ENCODE results near the gene NRG2. TPM values are rescaled to one million over a fixed set of nuclear protein-coding genes. Genes with fewer than 3 reads are reported as not detected.

Gene NRG2
- total RNA-seq, 1 donor from 2014 or later = 0.81 TPM

DNA sequence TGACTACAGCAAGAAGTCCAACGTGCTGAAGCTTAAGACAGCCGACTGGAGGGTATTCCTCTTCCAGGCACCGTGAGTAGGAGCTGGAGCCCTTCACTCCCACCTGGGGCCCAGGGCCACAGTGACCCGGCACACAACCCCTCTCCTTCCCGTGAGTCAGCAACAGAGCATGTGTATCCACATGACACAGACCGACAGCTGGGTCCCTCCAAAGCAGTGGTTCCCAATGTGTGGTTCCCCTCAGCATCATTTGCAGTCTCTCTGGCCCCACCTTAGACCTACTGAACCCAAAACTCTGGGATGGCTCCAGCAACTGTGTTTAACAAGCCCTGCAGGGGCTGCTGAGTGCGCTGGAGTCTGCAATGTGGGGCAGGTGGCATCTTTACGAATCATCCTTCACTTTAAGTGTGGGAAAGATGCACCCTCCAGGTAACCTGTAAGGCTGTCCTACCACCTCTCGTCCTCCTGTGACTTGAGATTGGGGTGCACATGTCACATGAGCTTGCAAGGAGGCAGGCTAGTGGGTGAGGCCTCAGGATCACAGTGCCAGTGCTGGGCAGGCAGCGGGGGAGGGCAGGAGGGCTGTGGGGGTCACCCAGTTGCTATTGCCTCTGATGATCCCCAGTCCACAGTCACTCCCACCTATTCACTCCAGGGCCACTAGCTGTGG lies 205.3 kb downstream of the NRG2 start:
- Mint-ChIP-seq H3K9me3 (ENCODE audit: unreplicated experiment) (peaks cover 2% of the 10 kb centered on the region), H3K36me3 (ENCODE audit: unreplicated experiment) (no peaks in the 10 kb centered on the region), H3K27ac (ENCODE audit: unreplicated experiment) (no peak overlapping the region), H3K27me3 (ENCODE audit: unreplicated experiment) (peaks cover 13% of the 10 kb centered on the region), H3K4me3 (ENCODE audit: unreplicated experiment) (no peak overlapping the region), H3K4me1 (ENCODE audit: low read depth, unreplicated experiment) (no peaks in the 10 kb centered on the region)
- DNase-seq = no peak
- TF ChIP-seq, protein P1, sequence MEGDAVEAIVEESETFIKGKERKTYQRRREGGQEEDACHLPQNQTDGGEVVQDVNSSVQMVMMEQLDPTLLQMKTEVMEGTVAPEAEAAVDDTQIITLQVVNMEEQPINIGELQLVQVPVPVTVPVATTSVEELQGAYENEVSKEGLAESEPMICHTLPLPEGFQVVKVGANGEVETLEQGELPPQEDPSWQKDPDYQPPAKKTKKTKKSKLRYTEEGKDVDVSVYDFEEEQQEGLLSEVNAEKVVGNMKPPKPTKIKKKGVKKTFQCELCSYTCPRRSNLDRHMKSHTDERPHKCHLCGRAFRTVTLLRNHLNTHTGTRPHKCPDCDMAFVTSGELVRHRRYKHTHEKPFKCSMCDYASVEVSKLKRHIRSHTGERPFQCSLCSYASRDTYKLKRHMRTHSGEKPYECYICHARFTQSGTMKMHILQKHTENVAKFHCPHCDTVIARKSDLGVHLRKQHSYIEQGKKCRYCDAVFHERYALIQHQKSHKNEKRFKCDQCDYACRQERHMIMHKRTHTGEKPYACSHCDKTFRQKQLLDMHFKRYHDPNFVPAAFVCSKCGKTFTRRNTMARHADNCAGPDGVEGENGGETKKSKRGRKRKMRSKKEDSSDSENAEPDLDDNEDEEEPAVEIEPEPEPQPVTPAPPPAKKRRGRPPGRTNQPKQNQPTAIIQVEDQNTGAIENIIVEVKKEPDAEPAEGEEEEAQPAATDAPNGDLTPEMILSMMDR (IDR thresholded peaks at IDR 0.05; ENCODE audit: partially characterized antibody, unreplicated experiment) = no peak

DNA sequence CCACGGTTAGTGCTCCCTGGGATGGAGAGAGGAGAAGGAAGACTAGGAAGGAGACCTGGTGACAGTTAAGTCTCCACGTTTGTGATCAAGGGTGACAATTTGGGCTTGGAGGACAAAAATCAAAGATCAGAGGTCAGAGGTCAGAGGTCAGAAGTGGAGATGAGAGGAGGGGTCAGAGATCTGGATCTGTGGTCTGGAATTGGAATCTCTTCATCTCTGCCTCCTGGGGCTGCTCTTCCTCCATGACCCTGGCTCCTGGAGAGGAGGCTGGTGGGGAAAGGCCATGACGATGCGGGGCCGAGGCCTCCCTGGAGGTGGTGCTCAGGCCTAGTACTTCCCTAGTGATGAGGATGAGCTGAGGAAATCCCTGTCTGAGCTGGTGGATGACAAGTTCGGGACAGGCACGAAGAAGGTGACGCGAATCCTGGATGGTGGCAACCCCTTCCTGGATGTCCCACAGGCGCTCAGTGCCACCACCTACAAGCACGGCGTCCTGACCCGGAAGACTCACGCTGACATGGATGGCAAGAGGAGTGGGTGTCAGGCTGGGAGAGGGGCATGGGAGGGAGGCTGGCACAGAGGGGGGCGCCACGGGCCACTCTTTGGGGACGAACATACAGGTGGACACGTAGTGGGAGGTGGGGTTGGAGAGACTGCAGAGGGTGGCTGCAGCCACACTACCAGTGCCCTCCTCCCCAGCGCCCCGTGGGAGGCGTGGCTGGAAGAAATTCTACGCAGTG lies 206.5 kb downstream of the NRG2 start:
- H3K27ac Mint-ChIP-seq (ENCODE audit: unreplicated experiment) = no peak overlapping the region
- TF ChIP-seq, protein P1 (IDR thresholded peaks at IDR 0.05; ENCODE audit: partially characterized antibody, unreplicated experiment) = no peak
- no peaks in the 10 kb centered on the region for H3K36me3 Mint-ChIP-seq (ENCODE audit: unreplicated experiment)
- DNase-seq = peak; percentile 9
- no peaks in the 10 kb centered on the region for H3K4me1 Mint-ChIP-seq (ENCODE audit: low read depth, unreplicated experiment)
- no peak overlapping the region for H3K4me3 Mint-ChIP-seq (ENCODE audit: unreplicated experiment)
- peaks cover 13% of the 10 kb centered on the region for H3K27me3 Mint-ChIP-seq (ENCODE audit: unreplicated experiment)
- peaks cover 2% of the 10 kb centered on the region for H3K9me3 Mint-ChIP-seq (ENCODE audit: unreplicated experiment)

DNA sequence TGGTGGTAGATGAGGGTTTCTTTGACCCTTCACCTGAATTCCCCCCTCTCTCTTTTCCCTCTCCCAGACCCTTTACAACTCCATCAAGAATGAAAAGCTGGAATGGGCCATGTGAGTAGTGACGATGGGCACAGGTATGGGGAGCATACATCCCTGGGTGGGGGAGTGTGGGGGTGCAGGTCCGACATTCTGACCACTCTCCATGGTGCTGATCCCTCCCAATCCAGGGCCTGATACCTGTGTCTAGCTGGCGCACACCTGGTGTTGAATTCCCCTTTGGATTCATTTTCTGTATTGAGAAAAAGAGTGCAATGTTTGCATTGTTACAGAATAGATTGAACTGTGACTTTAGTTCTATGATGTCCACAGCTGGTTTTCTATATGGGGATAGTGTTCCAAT lies 207.4 kb downstream of the NRG2 start:
- Mint-ChIP-seq H3K9me3 (ENCODE audit: unreplicated experiment) (peaks cover 2% of the 10 kb centered on the region), H3K36me3 (ENCODE audit: unreplicated experiment) (no peaks in the 10 kb centered on the region), H3K27me3 (ENCODE audit: unreplicated experiment) (peaks cover 13% of the 10 kb centered on the region), H3K4me1 (ENCODE audit: low read depth, unreplicated experiment) (no peaks in the 10 kb centered on the region), H3K27ac (ENCODE audit: unreplicated experiment) (no peak overlapping the region), H3K4me3 (ENCODE audit: unreplicated experiment) (no peak overlapping the region)
- TF ChIP-seq, protein P1 (IDR thresholded peaks at IDR 0.05; ENCODE audit: partially characterized antibody, unreplicated experiment) = no peak
- DNase-seq = no peak

DNA sequence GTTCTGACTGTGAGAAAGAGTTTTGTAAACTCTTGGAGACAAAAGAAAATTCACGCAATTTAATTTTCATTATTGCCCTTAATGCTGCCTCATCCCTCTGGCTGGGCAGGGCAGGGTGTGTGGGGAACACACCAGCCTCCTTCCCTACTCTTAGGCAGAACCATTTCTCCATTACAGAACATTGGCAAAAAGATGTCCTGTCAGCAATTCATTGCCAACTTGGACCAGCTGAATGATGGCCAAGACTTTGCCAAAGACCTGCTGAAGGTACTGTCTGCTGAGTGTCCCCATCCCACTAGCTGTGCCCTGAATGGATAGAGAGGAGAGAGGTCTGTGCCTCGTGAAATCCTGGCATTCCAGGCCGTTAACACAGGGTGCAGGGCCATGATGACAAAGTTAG lies 209.6 kb downstream of the NRG2 start:
- H3K27me3 Mint-ChIP-seq (ENCODE audit: unreplicated experiment) = peaks cover 13% of the 10 kb centered on the region

More for the DNA sequence above, 209.6 kb downstream of the NRG2 start:
- H3K36me3 Mint-ChIP-seq (ENCODE audit: unreplicated experiment) = peaks cover 5% of the 10 kb centered on the region
- H3K27ac Mint-ChIP-seq (ENCODE audit: unreplicated experiment) = no peak overlapping the region
- TF ChIP-seq, protein P1 (IDR thresholded peaks at IDR 0.05; ENCODE audit: partially characterized antibody, unreplicated experiment) = no peak
- DNase-seq = no peak
- no peak overlapping the region for H3K4me3 Mint-ChIP-seq (ENCODE audit: unreplicated experiment)
- no peaks in the 10 kb centered on the region for H3K9me3 Mint-ChIP-seq (ENCODE audit: unreplicated experiment)
- no peaks in the 10 kb centered on the region for H3K4me1 Mint-ChIP-seq (ENCODE audit: low read depth, unreplicated experiment)
